Pancreas (tissue), 10 donors: ENCODE measurements around the gene FGD3. TPM values are rescaled to one million over a fixed set of nuclear protein-coding genes. Genes with fewer than 3 reads are reported as not detected.

ENCODE experiments used
- ATAC-seq, 4 donors: fragments of 200-7000 bp; cut with Tn5 transposase; one replicate each; pipeline versions ENCODE4 v1.8.0 to v1.9.1; 2020; ENCODE audit warnings: mild to moderate bottlenecking in 4 of 4, moderate library complexity in 4 of 4
- DNase-seq, 6 donors: peaks; one replicate each; pipeline ENCODE4 v3.0.0-alpha.2; 2020
- FAIRE-seq: peaks from 2 replicates; lab custom pipeline; 2012; peaks lifted over from hg19 to GRCh38; lab: Jason Lieb, UNC
- H3K27ac ChIP-seq, 4 donors: fragments of 200-600 bp; sonication (generic); 1 replicate in 3 of 4; 2 replicates in 1 of 4; pipeline versions ENCODE4 v1.5.0 to v1.8.0; 2020
- H3K27me3 ChIP-seq, 4 donors: fragments of 200-600 bp; one replicate each; pipeline ENCODE4 v1.8.0; 2021
- H3K36me3 ChIP-seq, 3 donors: fragments of 200-600 bp; sonication (generic) in 1 of 3; one replicate each; pipeline versions ENCODE4 v1.5.0 to v1.8.0; 2020 to 2021
- H3K4me1 ChIP-seq, 3 donors: fragments of 200-600 bp; one replicate each; pipeline ENCODE4 v1.8.0; 2021
- H3K4me3 ChIP-seq, 4 donors: fragments of 200-600 bp; sonication (generic) in 2 of 4; one replicate each; pipeline versions ENCODE4 v1.5.0 to v1.8.0; 2020 to 2021
- H3K9me3 ChIP-seq, 4 donors: fragments of 200-600 bp; one replicate each; pipeline ENCODE4 v1.8.0; 2021
- WGBS, 2 donors: extraction: QIAGEN DNeasy Blood & Tissue Kit; methylation state at CpG; one replicate each; pipeline ENCODE4 v1.1.7; 2013; 5-methylcytosine and 5-hydroxymethylcytosine counted together
- intact Hi-C, 3 donors: fragments of 100-400 bp; cut with DNase I; formaldehyde crosslinking; loops; one replicate each; pipeline versions ENCODE4 v1.11.1 to v1.14.2; 2022
- polyA plus RNA-seq, 2 donors: library from polyadenylated mRNA; stranded (reverse); fragments of 200-250 nt; gene quantifications; one replicate each; pipeline ENCODE4 v1.2.3, GENCODE V29; 2013
- total RNA-seq, 6 donors: library from RNA; stranded (reverse); fragmentation: NEBNext Ultra II Directional in 4 of 6; extraction: Animal tissue kit (Norgen Biotek cat#: 25700) in 4 of 6; gene quantifications; one replicate each; pipeline versions ENCODE4 v1.2.1 to v1.2.4, GENCODE V29; 2021 to 2023
- TF ChIP-seq, protein P1 (sequence below), 4 donors: fragments of 200-600 bp; sonication (generic) in 3 of 4; IDR thresholded peaks; one replicate each; pipeline versions ENCODE4 v1.5.0 to v1.8.0; 2021; ENCODE audit warnings: antibody characterized with exemption in 4 of 4
- donor health status: healthy with polysubstance abuse.
- donor health status: DM: no; HTN: no; CAD: no; lungs with moderate emphysema.
- donor health status: DM: no; HTN: no; CAD: no.
- donor health status: control.
- donor health status: control.
- donor health status: Bipolar disorder and iron deficiency.
- donor health status: DM: yes; HTN: yes; CAD: no.
- donor health status: DM: no; HTN: no; CAD: no.
- donor health status: DM: no; HTN: no; CAD: no.
- donor health status: DM: yes; HTN: yes; CAD: no.

FGD3 gene
- total and polyA plus RNA-seq, 8 donors = 5.0 to 27.7 (median 7.8) TPM

DNA sequence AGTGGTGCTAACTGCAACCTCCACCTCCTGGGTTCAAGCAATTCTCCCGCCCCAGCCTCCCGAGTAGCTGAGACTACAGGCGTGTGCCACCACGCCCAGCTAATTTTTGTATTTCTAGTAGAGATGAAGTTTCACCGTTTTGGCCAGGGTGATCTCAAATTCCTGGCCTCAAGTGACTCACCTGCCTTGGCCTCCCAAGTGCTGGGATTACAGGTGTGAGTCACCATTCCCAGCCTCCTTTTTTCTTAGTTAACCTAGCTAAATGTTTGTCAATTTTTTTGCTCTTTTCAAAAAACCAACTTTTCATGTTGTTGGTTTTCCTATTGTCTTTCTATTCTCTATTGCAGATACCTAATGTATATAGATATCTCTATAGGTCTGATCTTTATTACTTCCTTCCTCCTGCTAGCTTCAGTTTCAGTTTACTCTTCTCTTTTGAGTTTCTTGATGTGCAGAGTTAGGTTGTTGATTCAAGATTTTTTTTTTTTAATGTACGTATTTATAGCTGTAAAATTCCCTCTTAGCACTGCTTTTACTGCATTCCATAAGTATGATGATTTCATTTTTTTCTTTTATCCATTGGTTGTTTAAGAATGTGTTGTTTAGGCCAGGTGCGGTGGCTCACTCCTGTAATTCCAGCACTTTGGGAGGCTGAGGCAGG lies 32.9 kb downstream of the FGD3 start:
- FAIRE-seq = no peak
- no peaks in the 10 kb centered on the region for H3K9me3 ChIP-seq
- no peak overlapping the region for H3K4me3 ChIP-seq
- no peak for ATAC-seq
- WGBS, 2 donors = 81 to 95% methylated on average over 7 of the region's 7 CpGs
- no peak for DNase-seq
- H3K27me3 ChIP-seq = no peaks in the 10 kb centered on the region
- no peaks in the 10 kb centered on the region for H3K36me3 ChIP-seq
- H3K27ac ChIP-seq = no peak overlapping the region
- intact Hi-C loops = no loop called here
- TF ChIP-seq, protein P1, sequence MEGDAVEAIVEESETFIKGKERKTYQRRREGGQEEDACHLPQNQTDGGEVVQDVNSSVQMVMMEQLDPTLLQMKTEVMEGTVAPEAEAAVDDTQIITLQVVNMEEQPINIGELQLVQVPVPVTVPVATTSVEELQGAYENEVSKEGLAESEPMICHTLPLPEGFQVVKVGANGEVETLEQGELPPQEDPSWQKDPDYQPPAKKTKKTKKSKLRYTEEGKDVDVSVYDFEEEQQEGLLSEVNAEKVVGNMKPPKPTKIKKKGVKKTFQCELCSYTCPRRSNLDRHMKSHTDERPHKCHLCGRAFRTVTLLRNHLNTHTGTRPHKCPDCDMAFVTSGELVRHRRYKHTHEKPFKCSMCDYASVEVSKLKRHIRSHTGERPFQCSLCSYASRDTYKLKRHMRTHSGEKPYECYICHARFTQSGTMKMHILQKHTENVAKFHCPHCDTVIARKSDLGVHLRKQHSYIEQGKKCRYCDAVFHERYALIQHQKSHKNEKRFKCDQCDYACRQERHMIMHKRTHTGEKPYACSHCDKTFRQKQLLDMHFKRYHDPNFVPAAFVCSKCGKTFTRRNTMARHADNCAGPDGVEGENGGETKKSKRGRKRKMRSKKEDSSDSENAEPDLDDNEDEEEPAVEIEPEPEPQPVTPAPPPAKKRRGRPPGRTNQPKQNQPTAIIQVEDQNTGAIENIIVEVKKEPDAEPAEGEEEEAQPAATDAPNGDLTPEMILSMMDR (IDR thresholded peaks at IDR 0.05) = no peak
- no peaks in the 10 kb centered on the region for H3K4me1 ChIP-seq

DNA sequence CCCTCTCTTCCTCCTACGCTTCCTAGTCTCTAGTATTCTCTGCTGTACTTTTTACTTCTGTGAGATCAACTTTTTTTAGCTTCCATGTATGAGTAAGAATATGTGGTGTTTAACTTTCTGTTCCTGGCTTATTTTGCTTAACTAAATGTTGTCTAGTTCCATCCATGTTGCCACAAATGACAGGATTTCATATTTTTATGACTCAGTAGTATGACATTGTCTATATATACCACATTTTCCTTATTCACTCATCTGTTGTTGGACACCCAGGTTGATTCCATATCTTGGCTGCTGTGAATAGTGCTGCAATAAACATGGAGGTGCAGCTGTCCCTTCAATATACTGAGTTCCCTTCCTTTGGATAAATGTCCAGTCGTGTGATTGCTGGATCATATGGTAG lies 34.8 kb downstream of the FGD3 start:
- Histone ChIP-seq H3K36me3 (no peaks in the 10 kb centered on the region), H3K9me3 (no peaks in the 10 kb centered on the region), H3K27me3 (no peaks in the 10 kb centered on the region), H3K27ac (no peak overlapping the region), H3K4me1 (no peaks in the 10 kb centered on the region), H3K4me3 (no peak overlapping the region)
- FAIRE-seq (no peak), DNase-seq (no peak), ATAC-seq (no peak)
- TF ChIP-seq, protein P1 (IDR thresholded peaks at IDR 0.05) = no peak
- intact Hi-C loops = no loop called here
- 72 to 88% methylated on average over 2 of the region's 2 CpGs for WGBS, 2 donors

DNA sequence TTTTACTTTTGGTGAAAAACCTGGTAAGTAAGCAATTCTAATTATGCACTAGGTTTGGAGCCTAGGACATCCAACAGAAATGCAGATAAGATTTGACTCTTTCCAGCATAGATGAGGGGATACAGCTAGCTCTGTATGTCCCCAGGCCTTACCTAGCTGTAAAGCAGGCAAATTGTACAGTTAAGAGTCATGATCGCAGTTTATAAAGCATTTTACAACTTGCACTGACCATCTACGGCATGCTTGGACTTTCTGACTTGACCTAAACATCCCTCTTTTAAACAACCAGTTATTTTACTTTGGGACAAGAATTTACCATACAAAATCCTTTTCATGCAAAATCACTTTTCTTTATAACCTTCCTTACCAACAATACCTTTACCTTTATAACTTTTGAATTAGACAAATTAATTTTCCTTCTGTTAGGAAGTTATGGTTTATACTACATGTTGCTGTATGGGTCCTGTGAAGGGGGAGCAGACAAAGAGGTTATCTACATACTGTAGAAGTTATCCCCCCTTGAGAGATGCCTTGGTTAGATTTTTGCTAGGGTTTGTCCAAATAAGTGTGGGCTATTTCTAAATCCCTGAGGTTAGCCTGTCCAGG lies 36.8 kb downstream of the FGD3 start:
- WGBS, 2 donors = 61 to 93% methylated on average over 2 of the region's 2 CpGs
- ATAC-seq (no peak), DNase-seq (no peak), FAIRE-seq (no peak)
- H3K4me3 ChIP-seq = no peak overlapping the region
- H3K27me3 ChIP-seq = no peaks in the 10 kb centered on the region
- H3K27ac ChIP-seq = no peak overlapping the region
- H3K9me3 ChIP-seq = no peaks in the 10 kb centered on the region
- TF ChIP-seq, protein P1 (IDR thresholded peaks at IDR 0.05) = no peak
- H3K4me1 ChIP-seq = no peaks in the 10 kb centered on the region
- no peaks in the 10 kb centered on the region for H3K36me3 ChIP-seq
- intact Hi-C loops = no loop called here

GRCh38 chr9:92984976-92985375 lies 37.7 kb downstream of the FGD3 start:
- WGBS, 2 donors = 60 to 62% methylated on average over 3 of the region's 3 CpGs
- Histone ChIP-seq H3K4me1 (no peaks in the 10 kb centered on the region), H3K36me3 (no peaks in the 10 kb centered on the region), H3K27me3 (no peaks in the 10 kb centered on the region), H3K27ac (no peak overlapping the region), H3K9me3 (no peaks in the 10 kb centered on the region), H3K4me3 (no peak overlapping the region)
- intact Hi-C loops = no loop called here
- FAIRE-seq (no peak), ATAC-seq (no peak), DNase-seq (no peak)
- TF ChIP-seq, protein P1 (IDR thresholded peaks at IDR 0.05) = no peak
